ENCODE data around the gene MEIKIN.

GRCh38 chr5:131987251-131987650, 41.8 kb upstream of the MEIKIN start:
- TF ChIP-seq ZNF274 (CRISPR knock-in tag; IDR thresholded peaks at IDR 0.05), result no peak
- TF ChIP-seq JUNB (CRISPR knock-in tag; IDR thresholded peaks at IDR 0.05; ENCODE audit: borderline replicate concordance), result no peak
- TF ChIP-seq CTCF (CRISPR knock-in tag; IDR thresholded peaks at IDR 0.05), result no peak
